Keratinocyte (primary cell): ENCODE results near the gene HMGCLL1. TPM values are rescaled to one million over a fixed set of nuclear protein-coding genes. Genes with fewer than 3 reads are reported as not detected.

Source experiments
- DNase-seq: peaks from one replicate; pipeline ENCODE4 v3.0.0-alpha.2; 2011; ENCODE audit warnings: low read depth, missing footprints, low spot score
- FAIRE-seq: peaks from 2 replicates; lab custom pipeline; 2011; peaks lifted over from hg19 to GRCh38; lab: Jason Lieb, UNC
- H2AFZ ChIP-seq: 2 replicates; pipeline ENCODE4 v1.6.0; 2012; ENCODE audit warnings: low read length, control low read depth, inconsistent platforms; ENCODE audit not compliant: control insufficient read depth
- H3K27ac ChIP-seq: 2 replicates; pipeline ENCODE4 v1.5.1; 2011; ENCODE audit warnings: low read length; ENCODE audit not compliant: control insufficient read depth, insufficient read depth
- H3K27me3 ChIP-seq: 3 replicates; pipeline ENCODE4 v1.6.0; 2011; ENCODE audit warnings: low read length; ENCODE audit not compliant: control insufficient read depth, insufficient read depth; ENCODE audit errors: extremely low read depth
- H3K36me3 ChIP-seq, 2 experiments: 2 replicates in 1 of 2; 3 replicates in 1 of 2; pipeline ENCODE4 v1.5.1; 2011; ENCODE audit warnings: low read length in 2 of 2, mild to moderate bottlenecking in 1 of 2; ENCODE audit not compliant: control insufficient read depth in 2 of 2, insufficient read depth in 2 of 2; ENCODE audit errors: extremely low read depth in 1 of 2
- H3K4me1 ChIP-seq: 3 replicates; pipeline ENCODE4 v1.5.1; 2011; ENCODE audit warnings: low read length; ENCODE audit not compliant: control insufficient read depth, insufficient read depth; ENCODE audit errors: extremely low read depth
- H3K4me2 ChIP-seq: 3 replicates; pipeline ENCODE4 v1.6.0; 2011; ENCODE audit warnings: low read depth, low read length; ENCODE audit not compliant: control insufficient read depth, insufficient read depth; ENCODE audit errors: extremely low read depth
- H3K4me3 ChIP-seq, 3 experiments: fragments of 200-600 bp in 1 of 3; sonication (generic) in 1 of 3; 2 replicates in 2 of 3; 3 replicates in 1 of 3; pipeline ENCODE4 v1.5.1; 2011 to 2016; ENCODE audit warnings: low read length in 3 of 3, mild to moderate bottlenecking in 3 of 3, control low read depth in 2 of 3, inconsistent platforms in 1 of 3, low read depth in 1 of 3, mixed read lengths in 1 of 3, mixed run types in 1 of 3, moderate library complexity in 1 of 3; ENCODE audit not compliant: control insufficient read depth in 2 of 3, insufficient read depth in 2 of 3; ENCODE audit errors: extremely low read depth in 1 of 3
- H3K79me2 ChIP-seq: 2 replicates; pipeline ENCODE4 v1.6.0; 2012; ENCODE audit warnings: low read length; ENCODE audit not compliant: control insufficient read depth, insufficient read depth
- H3K9ac ChIP-seq: 3 replicates; pipeline ENCODE4 v1.6.0; 2011; ENCODE audit warnings: low read length; ENCODE audit not compliant: control insufficient read depth, insufficient read depth; ENCODE audit errors: extremely low read depth
- H3K9me1 ChIP-seq: 3 replicates; pipeline ENCODE4 v1.6.0; 2011; ENCODE audit warnings: low read length; ENCODE audit not compliant: control insufficient read depth, insufficient read depth; ENCODE audit errors: extremely low read depth
- H3K9me3 ChIP-seq: 2 replicates; pipeline ENCODE4 v1.5.1; 2012; ENCODE audit warnings: low read depth, low read length; ENCODE audit not compliant: control insufficient read depth
- H4K20me1 ChIP-seq: 3 replicates; pipeline ENCODE4 v1.6.0; 2011; ENCODE audit warnings: low read length; ENCODE audit not compliant: control insufficient read depth, insufficient read depth; ENCODE audit errors: extremely low read depth
- EZH2 ChIP-seq: IDR thresholded peaks from one replicate; pipeline ENCODE4 v1.6.1; 2012; ENCODE audit warnings: inconsistent platforms, mild to moderate bottlenecking, low read length, moderate library complexity
- dilution Hi-C: fragments of 300-500 bp; cut with MboI; formaldehyde crosslinking; loops from one replicate; pipeline ENCODE4 v1.7.0; 2020; ENCODE audit warnings: low sequenced_read_pairs; ENCODE audit not compliant: extremely low pct_ligation_motif_present
- polyA plus RNA-seq, 5 experiments: library from polyadenylated mRNA; depleted of rRNA in 3 of 5; stranded (reverse) in 3 of 5; stranded (forward) in 1 of 5; unstranded in 1 of 5; fragments of >200 nt; gene quantifications; 1 replicate in 1 of 5; 2 replicates in 3 of 5; 3 replicates in 1 of 5; pipeline versions ENCODE4 v1.2.1 to v1.2.3, GENCODE V29; 2011 to 2012; ENCODE audit warnings: missing spikeins in 2 of 5, low read depth in 1 of 5, low replicate concordance in 1 of 5
- TF ChIP-seq, protein P1 (sequence below), 3 experiments: IDR thresholded peaks in 1 of 3; conservative IDR thresholded peaks in 1 of 3; optimal IDR thresholded peaks in 1 of 3; 2 replicates in 2 of 3; 3 replicates in 1 of 3; pipeline versions ENCODE3 to v1.5.1; 2011; ENCODE audit warnings: low read length in 3 of 3, mild to moderate bottlenecking in 3 of 3, moderate library complexity in 2 of 3, control low read depth in 1 of 3, inconsistent platforms in 1 of 3; ENCODE audit not compliant: insufficient read depth in 2 of 3; ENCODE audit errors: extremely low read depth in 1 of 3

HMGCLL1 gene
- polyA plus RNA-seq, 1 donor (not counting 4 experiments of a cell fraction or from before 2014, with no cell fraction given) = 0.04 TPM

DNA sequence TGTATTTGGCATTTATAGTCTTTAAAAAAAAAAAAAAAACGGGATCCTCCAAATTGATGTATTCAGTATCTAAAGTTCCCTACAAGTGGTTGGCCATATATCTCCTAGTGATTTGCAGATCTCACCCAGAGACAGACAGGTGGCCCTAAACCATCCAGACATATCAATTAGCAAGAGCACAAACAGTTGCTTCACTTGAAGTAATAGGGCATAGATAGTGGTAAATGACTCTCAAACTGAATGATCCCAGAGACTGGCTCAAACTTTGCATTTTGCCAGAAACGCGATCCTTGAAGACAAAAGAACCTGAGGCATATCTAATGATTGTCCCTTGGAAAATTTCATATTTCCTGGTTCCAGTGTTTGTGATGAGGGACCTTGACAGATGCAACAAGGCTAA lies 54.6 kb downstream of the HMGCLL1 start:
- dilution Hi-C loops = no loop called here
- no peak for TF ChIP-seq EZH2
- TF ChIP-seq, protein P1, sequence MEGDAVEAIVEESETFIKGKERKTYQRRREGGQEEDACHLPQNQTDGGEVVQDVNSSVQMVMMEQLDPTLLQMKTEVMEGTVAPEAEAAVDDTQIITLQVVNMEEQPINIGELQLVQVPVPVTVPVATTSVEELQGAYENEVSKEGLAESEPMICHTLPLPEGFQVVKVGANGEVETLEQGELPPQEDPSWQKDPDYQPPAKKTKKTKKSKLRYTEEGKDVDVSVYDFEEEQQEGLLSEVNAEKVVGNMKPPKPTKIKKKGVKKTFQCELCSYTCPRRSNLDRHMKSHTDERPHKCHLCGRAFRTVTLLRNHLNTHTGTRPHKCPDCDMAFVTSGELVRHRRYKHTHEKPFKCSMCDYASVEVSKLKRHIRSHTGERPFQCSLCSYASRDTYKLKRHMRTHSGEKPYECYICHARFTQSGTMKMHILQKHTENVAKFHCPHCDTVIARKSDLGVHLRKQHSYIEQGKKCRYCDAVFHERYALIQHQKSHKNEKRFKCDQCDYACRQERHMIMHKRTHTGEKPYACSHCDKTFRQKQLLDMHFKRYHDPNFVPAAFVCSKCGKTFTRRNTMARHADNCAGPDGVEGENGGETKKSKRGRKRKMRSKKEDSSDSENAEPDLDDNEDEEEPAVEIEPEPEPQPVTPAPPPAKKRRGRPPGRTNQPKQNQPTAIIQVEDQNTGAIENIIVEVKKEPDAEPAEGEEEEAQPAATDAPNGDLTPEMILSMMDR (optimal IDR thresholded peaks at IDR 0.05 in 1 of 3, IDR thresholded peaks at IDR 0.05 in 1 of 3, conservative IDR thresholded peaks at IDR 0.05 in 1 of 3; ENCODE audit: extremely low read depth in 1 of 3, insufficient read depth in 2 of 3, low read length in 3 of 3) = no peak
- Histone ChIP-seq H2AFZ (no peak overlapping the region), H3K79me2 (no peaks in the 10 kb centered on the region), H3K4me3 (no peak overlapping the region), H3K9me1 (no peaks in the 10 kb centered on the region), H3K9ac (no peak overlapping the region), H3K27ac (no peak overlapping the region), H3K27me3 (no peaks in the 10 kb centered on the region), H4K20me1 (no peaks in the 10 kb centered on the region), H3K36me3 (no peaks in the 10 kb centered on the region), H3K4me2 (no peak overlapping the region), H3K9me3 (no peaks in the 10 kb centered on the region), H3K4me1 (no peaks in the 10 kb centered on the region)
- no peak for FAIRE-seq
- DNase-seq = no peak

DNA sequence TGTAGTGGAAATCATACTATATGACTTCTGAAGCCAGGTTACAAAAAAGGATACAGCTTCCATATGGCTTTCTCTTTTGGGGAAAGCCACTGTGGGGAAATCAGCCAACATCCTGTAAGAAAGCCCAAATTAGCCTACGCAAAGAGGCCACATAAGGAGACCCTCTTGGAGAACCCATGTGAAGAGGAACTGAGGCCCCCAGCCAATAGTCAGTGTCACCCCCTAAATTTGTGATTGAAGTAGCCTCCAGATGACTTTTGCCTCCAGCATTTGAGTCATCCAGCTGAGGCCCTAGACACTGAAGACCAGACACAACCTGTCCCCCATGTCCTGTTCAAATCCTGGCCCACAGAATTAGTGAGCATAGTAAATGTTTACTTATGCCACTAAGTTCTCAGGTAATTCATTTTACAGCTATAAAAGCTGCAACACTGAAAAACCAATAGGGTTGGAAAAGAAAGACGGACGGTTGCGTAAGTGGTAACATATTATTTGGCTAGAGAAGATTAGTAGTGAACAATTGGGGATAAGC lies 60.4 kb downstream of the HMGCLL1 start:
- TF ChIP-seq EZH2 = no peak
- TF ChIP-seq, protein P1 (optimal IDR thresholded peaks at IDR 0.05 in 1 of 3, IDR thresholded peaks at IDR 0.05 in 1 of 3, conservative IDR thresholded peaks at IDR 0.05 in 1 of 3; ENCODE audit: extremely low read depth in 1 of 3, insufficient read depth in 2 of 3, low read length in 3 of 3) = no peak
- no peak overlapping the region for H3K9ac ChIP-seq
- H3K4me3 ChIP-seq = no peak overlapping the region
- no peaks in the 10 kb centered on the region for H3K9me1 ChIP-seq
- no peak overlapping the region for H2AFZ ChIP-seq
- no peak overlapping the region for H3K27ac ChIP-seq
- no peaks in the 10 kb centered on the region for H3K4me1 ChIP-seq
- H3K27me3 ChIP-seq = no peaks in the 10 kb centered on the region
- FAIRE-seq (no peak), DNase-seq (no peak)
- H4K20me1 ChIP-seq = no peaks in the 10 kb centered on the region
- H3K79me2 ChIP-seq = no peaks in the 10 kb centered on the region
- no peak overlapping the region for H3K4me2 ChIP-seq
- H3K9me3 ChIP-seq = no peaks in the 10 kb centered on the region
- dilution Hi-C loops = no loop called here
- H3K36me3 ChIP-seq = no peaks in the 10 kb centered on the region
